Measurements from ENCODE around the gene STAC3. TPM values are rescaled to one million over a fixed set of nuclear protein-coding genes. Genes with fewer than 3 reads are reported as not detected.
A peak's percentile ranks its signal among the peaks of the same experiment; 100 is the strongest.

Gene STAC3
- total and polyA plus RNA-seq, 12 donors = 0.30 to 10.5 (median 2.5) TPM

DNA sequence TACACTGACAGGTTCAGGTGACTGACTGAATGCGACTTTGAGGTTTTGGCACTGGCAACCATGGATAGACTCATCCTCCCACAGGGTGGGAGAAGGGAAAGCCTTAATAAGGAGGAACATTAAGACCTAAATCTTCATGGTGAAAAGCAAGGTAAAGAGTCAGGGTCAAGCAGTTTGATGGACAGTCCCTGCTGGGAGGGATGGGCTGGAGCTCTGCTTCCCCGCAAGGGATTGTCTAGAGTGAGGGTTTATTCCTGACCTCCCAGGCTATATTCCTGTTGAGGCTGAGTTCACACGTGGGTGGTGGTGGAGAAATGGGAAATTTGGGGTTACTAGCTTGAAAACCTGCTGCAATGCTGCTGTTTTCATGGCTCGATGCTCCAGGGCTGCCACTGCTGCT lies 9.4 kb upstream of the STAC3 start:
- no peak for DNase-seq
- Histone ChIP-seq H3K9me3 (replicated peaks in 1 of 3) (no peaks in the 10 kb centered on the region), H3K36me3 (replicated peaks in 1 of 2) (peaks cover 0 to 55% of the 10 kb centered on the region in 2 donors), H3K4me1 (replicated peaks in 1 of 2) (peaks cover 11 to 16% of the 10 kb centered on the region in 2 donors), H3K4me3 (no peak overlapping the region), H3K27me3 (no peaks in the 10 kb centered on the region), H3K27ac (no peak overlapping the region)
- intact Hi-C loops (cut with DNase I) = loop anchor here in 1 of 2 donors (5.0 kb wide), 1 partner anchor 192 kb away; no protein-coding TSS in a partner anchor
- TF ChIP-seq, protein P1, sequence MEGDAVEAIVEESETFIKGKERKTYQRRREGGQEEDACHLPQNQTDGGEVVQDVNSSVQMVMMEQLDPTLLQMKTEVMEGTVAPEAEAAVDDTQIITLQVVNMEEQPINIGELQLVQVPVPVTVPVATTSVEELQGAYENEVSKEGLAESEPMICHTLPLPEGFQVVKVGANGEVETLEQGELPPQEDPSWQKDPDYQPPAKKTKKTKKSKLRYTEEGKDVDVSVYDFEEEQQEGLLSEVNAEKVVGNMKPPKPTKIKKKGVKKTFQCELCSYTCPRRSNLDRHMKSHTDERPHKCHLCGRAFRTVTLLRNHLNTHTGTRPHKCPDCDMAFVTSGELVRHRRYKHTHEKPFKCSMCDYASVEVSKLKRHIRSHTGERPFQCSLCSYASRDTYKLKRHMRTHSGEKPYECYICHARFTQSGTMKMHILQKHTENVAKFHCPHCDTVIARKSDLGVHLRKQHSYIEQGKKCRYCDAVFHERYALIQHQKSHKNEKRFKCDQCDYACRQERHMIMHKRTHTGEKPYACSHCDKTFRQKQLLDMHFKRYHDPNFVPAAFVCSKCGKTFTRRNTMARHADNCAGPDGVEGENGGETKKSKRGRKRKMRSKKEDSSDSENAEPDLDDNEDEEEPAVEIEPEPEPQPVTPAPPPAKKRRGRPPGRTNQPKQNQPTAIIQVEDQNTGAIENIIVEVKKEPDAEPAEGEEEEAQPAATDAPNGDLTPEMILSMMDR (IDR thresholded peaks at IDR 0.05) = no peak
- TF ChIP-seq POLR2A (IDR thresholded peaks at IDR 0.05) = no peak
- WGBS, 4 donors = 83 to 95% (median 89%) methylated on average over 4 of the region's 4 CpGs

DNA sequence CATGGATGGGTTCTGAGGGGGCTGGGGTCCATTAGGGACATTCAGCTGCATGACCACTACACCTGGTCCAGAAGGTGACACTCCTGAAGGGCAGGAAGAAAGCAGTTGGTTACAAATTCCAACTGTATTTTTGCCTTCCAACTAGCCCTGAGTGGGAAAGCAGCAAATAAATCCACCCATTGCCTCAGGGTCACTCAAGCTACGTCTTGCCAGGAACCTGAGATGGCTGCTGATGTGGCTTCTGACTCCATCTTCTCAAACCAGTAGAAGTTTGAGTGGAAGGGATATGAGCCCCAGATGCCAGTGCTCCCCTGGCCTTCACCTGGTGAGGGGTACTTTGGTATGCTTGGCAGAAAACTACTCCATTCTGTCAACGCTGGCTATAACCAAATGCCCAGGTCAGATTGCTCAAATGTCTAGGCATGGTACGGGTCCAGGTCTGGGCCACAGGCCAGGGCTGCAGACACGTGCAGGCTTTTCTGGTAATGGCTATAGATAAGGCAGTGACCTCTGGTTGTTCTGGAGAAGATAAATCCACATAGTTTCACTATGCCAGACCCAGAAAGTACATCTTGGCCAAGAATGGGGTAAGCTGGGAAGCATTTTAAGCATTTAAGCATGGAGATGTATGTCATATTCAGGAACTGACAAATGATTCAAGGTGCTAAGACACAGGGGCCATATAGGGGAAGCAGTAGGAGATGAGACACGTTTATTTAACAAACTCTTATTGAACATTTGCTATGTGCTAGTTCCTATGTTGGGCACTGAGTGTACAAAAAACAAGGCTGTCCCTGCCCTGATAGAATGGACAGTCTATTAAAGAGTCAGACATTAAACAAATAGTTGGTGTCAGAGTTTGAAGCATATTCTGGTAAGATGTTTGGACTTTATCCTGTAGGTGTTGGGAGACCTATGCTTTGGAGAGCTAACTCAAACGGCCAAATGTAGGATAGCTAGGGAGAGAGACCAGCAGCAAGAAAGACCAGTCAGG lies 8.3 kb upstream of the STAC3 start:
- Histone ChIP-seq H3K27me3 (no peaks in the 10 kb centered on the region), H3K4me3 (no peak overlapping the region), H3K9me3 (replicated peaks in 1 of 3) (no peaks in the 10 kb centered on the region), H3K4me1 (replicated peaks in 1 of 2) (peaks cover 11 to 16% of the 10 kb centered on the region in 2 donors), H3K27ac (peak overlapping the region in 2 of 5 donors; percentile 22 to 62), H3K36me3 (replicated peaks in 1 of 2) (peaks cover 0 to 57% of the 10 kb centered on the region in 2 donors)
- intact Hi-C loops (cut with DNase I) = no loop called here
- peak; percentile 40 to 89 (median 82) for DNase-seq
- TF ChIP-seq POLR2A (IDR thresholded peaks at IDR 0.05) = no peak
- TF ChIP-seq, protein P1 (IDR thresholded peaks at IDR 0.05) = no peak
- 29 to 44% (median 42%) methylated on average over 6 of the region's 6 CpGs for WGBS, 4 donors

DNA sequence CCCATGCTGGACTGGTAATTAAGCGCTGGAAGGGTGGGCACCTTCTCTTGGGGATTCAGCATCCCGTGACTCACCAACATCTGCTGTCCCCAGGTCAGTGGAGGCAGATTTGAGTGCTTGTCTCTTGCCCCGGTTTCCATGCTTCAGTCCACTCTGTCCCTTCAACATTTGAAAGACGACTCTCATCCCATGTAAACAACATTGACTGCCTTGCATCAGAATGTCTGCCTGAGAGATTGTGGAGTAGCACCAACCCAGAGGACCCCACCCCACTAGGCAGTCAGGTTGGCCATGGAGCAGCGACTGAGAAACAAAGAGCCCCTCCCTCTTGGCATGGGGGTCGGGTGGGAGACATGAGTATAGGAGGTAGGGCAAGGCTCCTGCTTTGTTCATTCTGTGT lies 4.9 kb upstream of the STAC3 start:
- no peak for TF ChIP-seq POLR2A (IDR thresholded peaks at IDR 0.05)
- TF ChIP-seq, protein P1 (IDR thresholded peaks at IDR 0.05) = no peak
- no peak overlapping the region for H3K4me3 ChIP-seq
- peaks cover 11 to 13% of the 10 kb centered on the region in 2 donors for H3K4me1 ChIP-seq (replicated peaks in 1 of 2)
- no peaks in the 10 kb centered on the region for H3K27me3 ChIP-seq
- DNase-seq = peak in 1 of 7 donors; percentile 31
- no peak overlapping the region for H3K27ac ChIP-seq
- H3K9me3 ChIP-seq (replicated peaks in 1 of 3) = no peaks in the 10 kb centered on the region
- H3K36me3 ChIP-seq (replicated peaks in 1 of 2) = peaks cover 0 to 50% of the 10 kb centered on the region in 2 donors
- 92 to 95% (median 93%) methylated on average over 5 to 6 of the region's 6 CpGs for WGBS, 4 donors
- intact Hi-C loops (cut with DNase I) = no loop called here

- peak in 1 of 7 donors; percentile 44 for DNase-seq
- 90 to 96% (median 94%) methylated on average over 11 to 14 of the region's 14 CpGs for WGBS, 4 donors
- intact Hi-C loops (cut with DNase I) = no loop called here
Observed at GRCh38 chr12:57254506-57255280, 3.7 kb upstream of the STAC3 start.

More at GRCh38 chr12:57254506-57255280, 3.7 kb upstream of the STAC3 start:
- peaks cover 8 to 11% of the 10 kb centered on the region in 2 donors for H3K4me1 ChIP-seq (replicated peaks in 1 of 2)
- H3K4me3 ChIP-seq = no peak overlapping the region
- H3K36me3 ChIP-seq (replicated peaks in 1 of 2) = peaks cover 0 to 44% of the 10 kb centered on the region in 2 donors
- TF ChIP-seq, protein P1 (IDR thresholded peaks at IDR 0.05) = no peak
- TF ChIP-seq POLR2A (IDR thresholded peaks at IDR 0.05) = no peak
- H3K27ac ChIP-seq = no peak overlapping the region
- no peaks in the 10 kb centered on the region for H3K27me3 ChIP-seq
- H3K9me3 ChIP-seq (replicated peaks in 1 of 3) = no peaks in the 10 kb centered on the region

Data from adrenal gland (tissue), 12 donors.